Adipocyte (in vitro differentiated cells): ENCODE measurements around the gene RNF19B.

Experiments used
- DNase-seq: peaks from one replicate; pipeline ENCODE4 v3.0.0-alpha.2; 2015; ENCODE audit warnings: low read depth
- H3K27me3 ChIP-seq: replicated peaks from 2 replicates; pipeline ENCODE4 v1.7.0; 2013; ENCODE audit warnings: mild to moderate bottlenecking, low read length, moderate library complexity; ENCODE audit not compliant: control insufficient read depth, insufficient read depth
- H3K36me3 ChIP-seq: 2 replicates; pipeline ENCODE4 v1.7.0; 2013; ENCODE audit warnings: low read length, mild to moderate bottlenecking, moderate library complexity; ENCODE audit not compliant: control insufficient read depth, insufficient read depth, severe bottlenecking
- H3K4me1 ChIP-seq: 2 replicates; pipeline ENCODE4 v1.7.0; 2013; ENCODE audit warnings: mild to moderate bottlenecking, low read length, moderate library complexity; ENCODE audit not compliant: control insufficient read depth, insufficient read depth
- H3K4me3 ChIP-seq: 2 replicates; pipeline ENCODE4 v1.7.0; 2013; ENCODE audit warnings: mild to moderate bottlenecking, low read length, moderate library complexity
- H3K9ac ChIP-seq: 2 replicates; pipeline ENCODE4 v1.7.0; 2013; ENCODE audit warnings: mild to moderate bottlenecking, low read length, moderate library complexity
- H3K9me3 ChIP-seq: 2 replicates; pipeline ENCODE4 v1.7.0; 2013; ENCODE audit warnings: mild to moderate bottlenecking, low read length, moderate library complexity; ENCODE audit not compliant: control insufficient read depth

The RNF19B gene

GRCh38 chr1:32946413-32946812 is 18.2 kb downstream of the RNF19B start:
- peaks cover 21% of the 10 kb centered on the region for H3K4me1 ChIP-seq
- H3K27me3 ChIP-seq = no peaks in the 10 kb centered on the region
- H3K36me3 ChIP-seq = peaks cover 38% of the 10 kb centered on the region
- no peak overlapping the region for H3K4me3 ChIP-seq
- H3K9me3 ChIP-seq = no peaks in the 10 kb centered on the region
- no peak overlapping the region for H3K9ac ChIP-seq
- no peak for DNase-seq

- no peak overlapping the region for H3K4me3 ChIP-seq
- DNase-seq = no peak
- peaks cover 36% of the 10 kb centered on the region for H3K4me1 ChIP-seq
- H3K27me3 ChIP-seq = no peaks in the 10 kb centered on the region
- H3K9me3 ChIP-seq = no peaks in the 10 kb centered on the region
- H3K36me3 ChIP-seq = peaks cover 38% of the 10 kb centered on the region
- H3K9ac ChIP-seq = no peak overlapping the region
These were observed 20.4 kb downstream of the RNF19B start for GRCh38 chr1:32944180-32944579.

GRCh38 chr1:32939655-32940371 is 24.8 kb downstream of the RNF19B start:
- H3K36me3 ChIP-seq = peaks cover 37% of the 10 kb centered on the region
- H3K27me3 ChIP-seq = no peaks in the 10 kb centered on the region
- no peaks in the 10 kb centered on the region for H3K9me3 ChIP-seq
- peak overlapping the region; percentile 28 for H3K9ac ChIP-seq
- peak; percentile 80 for DNase-seq
- H3K4me3 ChIP-seq = no peak overlapping the region
- H3K4me1 ChIP-seq = peaks cover 24% of the 10 kb centered on the region

GRCh38 chr1:32937061-32937460 is 27.5 kb downstream of the RNF19B start:
- no peak overlapping the region for H3K4me3 ChIP-seq
- no peak overlapping the region for H3K9ac ChIP-seq
- peaks cover 30% of the 10 kb centered on the region for H3K4me1 ChIP-seq
- H3K36me3 ChIP-seq = peaks cover 20% of the 10 kb centered on the region
- no peaks in the 10 kb centered on the region for H3K27me3 ChIP-seq
- no peaks in the 10 kb centered on the region for H3K9me3 ChIP-seq
- no peak for DNase-seq

GRCh38 chr1:32934535-32934934 is 30.1 kb downstream of the RNF19B start:
- H3K9ac ChIP-seq = no peak overlapping the region
- no peaks in the 10 kb centered on the region for H3K9me3 ChIP-seq
- peaks cover 15% of the 10 kb centered on the region for H3K4me1 ChIP-seq
- H3K4me3 ChIP-seq = no peak overlapping the region
- peaks cover 20% of the 10 kb centered on the region for H3K36me3 ChIP-seq
- no peaks in the 10 kb centered on the region for H3K27me3 ChIP-seq
- no peak for DNase-seq

GRCh38 chr1:32933742-32934322 is 30.8 kb downstream of the RNF19B start:
- DNase-seq = peak; percentile 25

GRCh38 chr1:32931760-32932159 is 32.8 kb downstream of the RNF19B start:
- no peak overlapping the region for H3K4me3 ChIP-seq

More at GRCh38 chr1:32933742-32934322, 30.8 kb downstream of the RNF19B start:
- Histone ChIP-seq H3K36me3 (peaks cover 20% of the 10 kb centered on the region), H3K9ac (peak overlapping the region; percentile 34), H3K4me1 (peaks cover 8% of the 10 kb centered on the region), H3K27me3 (peaks cover 3% of the 10 kb centered on the region), H3K4me3 (no peak overlapping the region), H3K9me3 (no peaks in the 10 kb centered on the region)

GRCh38 chr1:32929366-32929765 is 35.2 kb downstream of the RNF19B start:
- Histone ChIP-seq H3K4me3 (no peak overlapping the region), H3K27me3 (peaks cover 3% of the 10 kb centered on the region), H3K9ac (no peak overlapping the region), H3K9me3 (no peaks in the 10 kb centered on the region), H3K4me1 (peaks cover 22% of the 10 kb centered on the region), H3K36me3 (no peaks in the 10 kb centered on the region)
- no peak for DNase-seq

More at GRCh38 chr1:32931760-32932159, 32.8 kb downstream of the RNF19B start:
- no peak for DNase-seq
- H3K9me3 ChIP-seq = no peaks in the 10 kb centered on the region
- peaks cover 6% of the 10 kb centered on the region for H3K4me1 ChIP-seq
- peaks cover 3% of the 10 kb centered on the region for H3K27me3 ChIP-seq
- H3K9ac ChIP-seq = no peak overlapping the region
- H3K36me3 ChIP-seq = peaks cover 13% of the 10 kb centered on the region

- H3K9ac ChIP-seq = no peak overlapping the region
- H3K27me3 ChIP-seq = peaks cover 8% of the 10 kb centered on the region
- DNase-seq = no peak
- H3K9me3 ChIP-seq = no peaks in the 10 kb centered on the region
- H3K36me3 ChIP-seq = no peaks in the 10 kb centered on the region
- peaks cover 18% of the 10 kb centered on the region for H3K4me1 ChIP-seq
- no peak overlapping the region for H3K4me3 ChIP-seq
These were observed 35.9 kb downstream of the RNF19B start for GRCh38 chr1:32928715-32929114.

- DNase-seq = no peak
These were observed 36.3 kb downstream of the RNF19B start for GRCh38 chr1:32928285-32928684.

GRCh38 chr1:32927441-32927840 is 37.2 kb downstream of the RNF19B start:
- Histone ChIP-seq H3K27me3 (peaks cover 10% of the 10 kb centered on the region), H3K9me3 (no peaks in the 10 kb centered on the region), H3K4me1 (peaks cover 16% of the 10 kb centered on the region), H3K9ac (no peak overlapping the region), H3K4me3 (no peak overlapping the region), H3K36me3 (no peaks in the 10 kb centered on the region)
- DNase-seq = no peak

More at GRCh38 chr1:32928285-32928684, 36.3 kb downstream of the RNF19B start:
- Histone ChIP-seq H3K4me3 (no peak overlapping the region), H3K27me3 (peaks cover 10% of the 10 kb centered on the region), H3K9ac (no peak overlapping the region), H3K9me3 (no peaks in the 10 kb centered on the region), H3K36me3 (no peaks in the 10 kb centered on the region), H3K4me1 (peaks cover 16% of the 10 kb centered on the region)
